Measurements from ENCODE around the gene FAM53A.

The FAM53A gene

DNA sequence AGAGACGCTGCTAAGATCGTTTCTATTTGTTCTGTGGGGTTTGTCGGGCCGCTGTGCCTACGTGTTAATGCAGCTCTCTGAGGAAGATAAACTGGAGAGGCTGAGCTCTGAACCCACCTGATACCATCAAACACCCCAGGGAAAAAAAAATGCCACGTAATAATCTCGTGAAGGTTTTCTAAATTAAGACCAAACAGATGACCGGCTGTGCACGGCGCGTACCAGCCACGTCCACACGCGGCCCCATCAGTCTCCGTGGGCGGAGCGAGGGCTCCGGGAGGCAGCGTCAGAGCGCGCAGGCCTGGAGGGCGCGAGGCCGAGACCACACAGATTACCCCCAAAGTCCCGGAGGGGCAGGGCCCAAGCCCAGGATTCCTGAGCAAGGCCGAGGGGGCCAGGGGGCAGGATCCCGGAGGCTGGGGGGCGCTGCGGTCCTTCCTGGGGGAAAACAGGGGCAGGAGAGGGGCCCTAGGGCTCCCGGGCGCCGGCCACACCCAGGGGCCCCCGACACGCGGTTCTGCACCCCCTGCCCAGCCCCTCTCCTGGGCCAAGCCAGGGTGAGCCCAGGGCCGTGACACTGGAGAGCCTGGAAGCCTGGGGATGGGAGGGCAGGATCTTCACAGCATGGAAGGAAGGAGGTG is 91.9 kb downstream of the FAM53A start:
- no peak for DNase-seq (ENCODE audit: low read depth in 3 of 3)

DNA sequence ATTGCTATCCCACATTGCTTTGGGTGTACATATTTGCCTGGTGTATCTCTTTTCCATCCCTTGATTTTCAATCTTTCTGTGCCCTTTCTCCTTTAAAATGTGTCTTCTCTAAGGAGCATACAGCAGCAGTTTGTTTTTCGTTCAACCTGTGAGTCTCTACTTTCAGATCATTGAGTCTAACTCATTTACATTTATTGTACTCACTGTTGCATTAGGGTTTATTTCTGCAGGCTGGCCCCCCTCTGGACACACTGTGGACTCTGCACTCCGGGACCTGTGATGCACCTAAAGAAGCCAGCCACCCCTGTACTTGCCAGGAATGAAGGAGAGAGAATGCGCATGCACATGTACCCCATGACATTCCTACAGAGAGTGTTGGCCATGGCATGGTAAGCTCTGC is 93.0 kb downstream of the FAM53A start:
- DNase-seq (ENCODE audit: low read depth in 3 of 3): no peak

DNA sequence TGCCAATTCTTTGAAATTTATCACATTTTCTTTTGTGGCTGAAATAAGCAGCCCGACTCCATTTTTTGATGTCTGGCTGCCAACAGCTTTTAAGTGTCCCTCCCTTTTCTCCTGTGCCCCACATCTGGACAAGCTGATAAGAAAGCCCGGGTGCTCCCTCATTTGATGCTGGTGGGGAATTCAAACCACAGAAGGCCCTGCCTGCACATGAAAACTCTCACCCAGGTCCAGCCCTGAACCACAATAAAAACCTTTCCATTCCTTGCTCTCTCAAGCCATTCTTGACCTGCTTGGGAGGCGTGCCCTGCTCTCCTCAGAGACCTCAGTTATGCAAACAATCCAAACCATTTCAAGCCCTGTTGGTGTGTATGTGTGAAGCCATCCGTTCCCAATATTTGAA is 93.9 kb downstream of the FAM53A start:
- no peak for DNase-seq (ENCODE audit: low read depth in 3 of 3)
